ENCODE results near the gene CTXN1.
"Not testable (repeated sequence)": the region's sequence is repeated elsewhere in the genome, so short reads cannot be mapped to it uniquely, and the experiment has no call there.

CTXN1 gene

DNA sequence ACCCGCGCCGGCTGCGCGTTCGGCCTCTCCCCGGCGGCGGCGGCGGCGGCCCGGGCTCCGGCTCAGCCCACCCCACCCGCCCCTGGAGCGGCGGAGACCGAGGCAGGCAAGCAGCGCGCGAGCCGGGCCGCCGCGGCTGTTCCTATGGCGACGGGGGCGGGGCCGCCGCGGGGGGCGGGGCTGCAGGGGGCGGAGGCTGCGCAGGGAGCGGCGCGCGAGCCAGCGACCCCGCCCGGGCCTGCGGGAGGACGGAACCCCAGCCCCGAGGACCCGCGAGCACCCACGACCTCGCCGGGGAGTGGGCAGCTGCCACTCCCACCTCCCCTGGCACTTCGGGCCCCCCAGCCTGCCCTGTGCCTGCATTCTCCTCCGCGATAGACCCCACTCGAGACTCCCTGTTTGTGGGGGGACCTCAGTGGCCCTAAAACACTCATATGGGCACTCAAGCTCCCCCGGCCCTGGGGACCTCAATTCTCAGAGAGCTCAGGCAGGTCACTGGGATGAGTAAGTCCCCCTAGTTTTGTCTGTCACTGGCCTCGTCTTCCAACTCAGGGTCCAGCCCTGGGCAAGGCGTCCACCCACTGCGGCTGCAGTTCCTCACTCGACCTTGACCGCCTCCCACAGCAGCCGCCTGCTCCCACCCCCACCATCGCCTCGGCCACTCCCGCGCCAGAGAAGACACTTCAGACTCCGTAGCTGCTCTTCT, at the start of gene CTXN1:
Gene CTXN1, minus strand, starts transcription at position 115 of the 706 bp plus-strand sequence. CDS start 597 bp downstream, outside the sequence.
- peak; percentile 79 for DNase-seq

GRCh38 chr19:7975037-7975436, 49.1 kb upstream of the CTXN1 start:
- no peak for DNase-seq

DNA sequence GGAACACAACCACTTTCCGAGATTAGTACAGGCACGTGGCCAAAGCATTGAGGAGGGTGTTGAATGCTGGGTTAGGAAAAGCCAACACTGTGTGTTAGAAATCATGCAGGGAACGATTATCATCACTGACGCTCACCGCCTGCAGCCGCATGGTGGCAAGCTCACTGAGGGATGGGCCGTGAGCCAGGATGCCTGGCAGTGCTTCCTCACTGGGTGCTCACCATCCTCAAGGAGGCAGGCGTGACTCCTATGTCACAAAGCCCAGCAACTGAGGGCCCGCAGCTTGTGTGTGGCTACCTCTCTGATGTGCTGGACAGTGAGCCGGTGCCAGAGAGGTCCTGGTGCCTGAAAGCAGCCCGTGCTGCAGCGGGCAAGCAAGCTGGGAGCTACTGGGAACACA, 47.9 kb upstream of the CTXN1 start:
- no peak for DNase-seq

GRCh38 chr19:7971553-7972520, 45.9 kb upstream of the CTXN1 start:
- no peak for DNase-seq

DNA sequence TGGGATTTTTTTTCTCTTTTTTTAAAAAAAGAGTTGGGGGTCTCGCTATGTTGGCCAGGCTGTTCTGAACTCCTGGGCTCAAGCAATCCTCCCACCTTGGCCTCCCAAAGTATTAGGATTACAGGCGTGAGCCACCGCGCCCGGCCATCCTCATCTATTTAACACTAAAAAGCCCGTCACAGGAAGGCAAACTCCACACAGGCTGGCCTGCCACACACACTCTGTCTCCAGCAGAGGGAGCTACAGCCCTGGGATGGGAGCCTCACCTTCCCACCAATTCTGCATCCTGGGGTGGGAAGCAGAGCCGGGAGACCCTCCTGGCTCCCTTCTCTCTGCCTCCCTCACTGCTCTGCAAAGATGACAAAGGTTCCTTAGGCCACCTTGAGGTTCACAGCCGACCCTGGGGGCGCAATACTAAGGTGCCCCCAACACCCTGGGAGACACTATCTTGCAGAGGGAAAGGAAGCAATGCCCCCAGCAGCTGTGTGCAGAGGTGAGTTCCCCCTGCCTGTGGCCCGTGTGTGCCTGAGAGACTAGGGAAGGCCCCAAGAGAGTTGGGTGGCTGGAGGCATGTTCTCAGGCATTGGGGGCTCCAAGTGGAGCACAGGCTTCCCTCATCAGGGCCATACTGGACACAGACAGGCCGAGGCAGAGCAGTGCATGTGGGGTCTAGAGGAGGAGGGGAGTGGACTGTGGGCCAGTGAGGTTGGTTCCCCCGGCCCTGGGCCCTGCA, 44.9 kb upstream of the CTXN1 start:
- peak; percentile 23 for DNase-seq

GRCh38 chr19:7969555-7969939, 43.6 kb upstream of the CTXN1 start:
- DNase-seq = no peak

DNA sequence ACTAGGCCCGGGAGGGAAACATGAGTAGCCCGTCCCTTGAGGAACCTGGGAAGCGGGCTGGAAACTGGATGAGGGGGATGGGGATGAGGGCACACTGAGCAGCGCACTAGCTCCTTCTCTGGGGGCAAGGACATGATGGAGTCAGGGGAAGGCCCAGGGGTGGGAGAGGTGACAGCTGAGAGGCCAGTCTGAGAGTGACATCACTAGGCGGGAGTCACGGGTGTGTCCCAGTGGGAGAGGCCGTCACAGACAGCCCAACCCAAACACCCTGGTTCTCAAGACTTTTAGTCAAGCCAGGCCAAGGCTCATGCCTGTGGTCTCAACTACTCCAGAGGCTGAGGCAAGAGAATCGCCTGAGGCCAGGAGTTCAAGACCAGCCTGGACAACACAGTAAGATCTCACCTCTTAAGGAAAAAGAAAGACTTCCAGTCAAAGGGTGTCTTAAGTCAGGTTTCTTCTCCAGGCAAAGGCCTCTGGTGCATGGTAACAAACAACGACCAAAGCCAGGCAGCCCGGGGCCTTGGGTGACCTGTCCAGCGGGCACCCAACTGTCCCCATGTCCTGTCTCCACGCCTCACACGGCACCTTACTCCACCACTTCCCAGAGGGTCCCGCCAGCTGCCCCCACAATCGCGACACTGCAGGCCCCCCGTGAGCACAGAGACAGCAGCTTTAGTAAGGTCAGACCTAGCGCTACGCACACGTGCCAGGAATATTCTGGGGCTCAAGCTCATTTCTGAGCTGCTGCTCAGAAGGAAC, 43.0 kb upstream of the CTXN1 start:
- no peak for DNase-seq

DNA sequence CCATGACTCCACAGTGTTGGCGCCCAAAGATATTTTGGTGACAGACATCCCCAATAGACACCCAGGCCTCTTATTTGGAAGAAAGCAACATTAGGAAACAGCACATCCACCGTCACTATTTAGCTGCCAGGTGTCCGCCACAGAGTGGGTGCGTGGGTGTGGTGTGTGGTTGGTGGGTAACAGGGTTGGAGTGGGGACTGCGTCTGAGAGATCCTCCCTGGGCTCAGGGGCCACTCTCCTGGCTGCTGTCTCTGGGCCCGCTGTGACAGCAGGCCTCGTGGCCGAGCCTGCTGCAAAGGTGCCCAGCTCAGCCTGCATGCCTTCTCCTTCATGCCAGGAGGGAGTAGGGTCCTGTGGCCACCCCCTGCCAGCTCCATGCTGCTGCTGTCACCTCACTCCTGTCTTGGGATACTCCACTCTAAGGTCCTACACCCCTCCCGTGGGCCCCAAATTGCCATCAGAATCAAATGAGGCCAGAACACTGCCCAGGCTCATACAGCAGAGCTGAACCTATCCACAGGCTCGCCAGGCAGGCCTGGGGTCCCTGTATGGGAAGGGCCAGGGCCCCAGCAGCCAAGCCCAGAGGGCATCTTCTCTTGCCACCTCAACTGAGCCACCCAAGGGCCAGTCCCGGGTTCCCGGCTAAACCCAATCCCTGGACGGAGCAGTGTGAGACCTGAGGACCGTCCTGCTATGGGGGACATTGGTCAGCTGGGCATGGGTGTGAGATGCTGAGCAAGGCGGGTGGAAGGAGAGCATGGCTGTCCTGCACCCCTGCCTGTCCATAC, 42.3 kb upstream of the CTXN1 start:
- no peak for DNase-seq

GRCh38 chr19:7965921-7966665, 40.2 kb upstream of the CTXN1 start:
- DNase-seq = no peak

DNA sequence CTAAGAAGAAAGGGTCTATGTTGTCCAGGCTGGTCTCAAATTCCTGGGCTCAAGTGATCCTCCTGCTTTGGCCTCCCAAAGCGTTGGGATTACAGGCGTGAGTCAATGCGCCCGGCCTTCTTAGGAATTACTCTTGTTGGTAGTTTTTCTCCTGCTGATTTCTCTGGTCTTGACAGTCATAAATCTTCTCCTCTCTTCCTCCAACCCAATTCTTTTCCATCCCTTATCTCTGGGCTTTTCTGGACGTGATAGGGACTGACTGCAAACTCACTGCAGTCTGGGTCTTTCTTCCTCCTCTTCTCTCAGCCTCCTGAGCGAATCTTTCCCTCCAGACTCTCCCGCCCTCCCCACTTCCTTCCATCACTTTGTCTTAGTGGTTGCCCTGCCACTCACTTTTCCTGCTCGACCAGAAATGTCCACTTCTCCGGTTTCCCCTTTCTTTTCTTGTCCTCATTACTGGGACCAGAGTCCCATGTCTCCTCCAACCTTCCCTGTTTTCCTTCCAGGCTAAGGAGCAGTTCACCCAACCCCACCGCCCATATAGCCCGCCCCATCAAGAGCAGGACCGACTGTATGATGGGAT, 39.4 kb upstream of the CTXN1 start:
- no peak for DNase-seq

- no peak for DNase-seq
Measured at GRCh38 chr19:7963566-7963965, 37.6 kb upstream of the CTXN1 start.

DNA sequence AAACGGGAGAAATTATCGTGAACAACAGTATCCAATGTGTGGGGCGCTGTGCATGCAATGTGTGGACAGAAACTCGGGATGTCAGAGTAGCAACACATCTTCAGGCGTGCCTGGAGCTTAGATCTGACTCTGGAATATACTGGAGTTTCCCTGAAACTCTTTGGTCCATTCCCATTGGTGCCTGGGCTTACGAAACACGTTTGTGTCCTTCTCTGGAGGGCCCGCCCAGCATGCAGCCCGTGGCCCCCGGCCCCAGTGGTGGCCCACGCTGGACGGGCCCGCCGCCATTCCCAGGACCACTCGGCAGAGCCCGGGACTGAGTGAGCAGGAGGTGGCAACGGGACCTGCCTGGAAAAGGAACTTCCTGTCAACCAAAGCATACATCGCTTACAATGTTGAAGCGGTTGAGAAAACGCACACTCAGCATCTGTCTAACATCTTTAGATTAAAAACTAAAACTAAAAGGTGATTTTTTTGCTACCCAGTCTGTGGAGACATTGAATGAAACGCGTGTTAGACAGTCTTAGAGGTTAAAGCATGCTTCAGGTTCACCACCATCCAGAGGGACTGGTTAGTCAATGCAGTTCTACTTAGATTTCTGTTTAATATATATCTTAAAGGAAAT, 36.8 kb upstream of the CTXN1 start:
- no peak for DNase-seq

DNA sequence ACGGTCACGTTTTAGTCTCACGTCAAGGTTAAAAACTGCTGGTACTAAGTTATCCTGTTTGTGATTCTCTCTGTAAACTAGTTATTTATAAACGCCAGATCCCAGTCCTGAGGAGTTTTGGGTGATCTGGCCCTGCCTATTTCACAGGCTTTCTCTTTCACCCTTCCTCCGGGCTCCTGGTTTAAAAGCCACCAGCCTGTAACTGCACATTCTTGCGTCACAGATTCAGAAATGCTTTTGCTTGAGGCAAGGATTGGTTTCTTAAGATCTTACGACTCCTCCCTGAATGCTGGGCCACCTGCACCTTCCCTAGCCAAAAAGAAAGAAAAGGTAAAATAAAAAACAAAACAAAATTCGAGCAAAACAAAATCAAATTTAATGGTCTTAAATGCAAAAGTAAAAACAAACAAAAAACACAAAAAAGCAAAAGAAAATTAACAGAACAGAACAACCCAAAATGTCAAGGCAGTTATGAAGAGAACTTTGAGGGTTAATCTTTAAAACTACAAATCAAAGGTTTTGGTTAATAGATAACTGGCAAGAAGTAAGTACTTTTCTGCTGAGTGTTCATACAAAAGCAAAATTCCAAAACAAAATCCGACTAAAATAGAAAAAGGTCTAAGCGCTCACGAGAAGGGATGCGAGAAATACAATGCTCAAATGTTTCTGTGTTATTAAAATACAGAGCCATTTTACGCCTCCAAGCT, 36.1 kb upstream of the CTXN1 start:
- no peak for DNase-seq

- not testable (repeated sequence) for DNase-seq
Measured at GRCh38 chr19:7961082-7961481, 35.1 kb upstream of the CTXN1 start.

- DNase-seq = no peak
Measured at GRCh38 chr19:7959211-7959610, 33.3 kb upstream of the CTXN1 start.

GRCh38 chr19:7955696-7956095, 29.8 kb upstream of the CTXN1 start:
- no peak for DNase-seq

- DNase-seq = no peak
Measured at GRCh38 chr19:7953576-7953975, 27.6 kb upstream of the CTXN1 start.

GRCh38 chr19:7953060-7953459, 27.1 kb upstream of the CTXN1 start:
- no peak for DNase-seq

DNA sequence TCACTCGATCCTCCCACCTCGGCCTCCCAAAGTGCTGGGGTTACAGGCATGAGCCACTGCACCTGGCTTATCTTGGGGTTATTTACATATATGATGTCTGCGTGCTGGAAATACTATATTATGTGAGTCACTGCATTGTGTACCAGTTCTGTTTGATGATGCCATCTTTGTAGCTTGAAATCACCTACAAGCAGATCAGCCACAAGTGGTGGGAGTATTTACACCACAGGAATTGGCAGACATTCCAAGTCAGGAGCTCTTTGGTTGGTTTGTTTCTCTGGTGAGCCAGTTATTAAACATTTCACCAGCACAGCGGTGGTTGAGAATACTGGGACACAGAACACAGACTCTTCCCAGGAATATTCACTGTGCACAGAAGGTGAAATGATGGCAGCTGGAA, 22.0 kb upstream of the CTXN1 start:
- DNase-seq = no peak

All from CD4-positive, alpha-beta T cell treated with Interleukin-17A for 1 hour (primary cell).